Activated T-cell treated with anti-CD3 and anti-CD28 coated beads for 24 hours (primary cell): Measurements from ENCODE around the gene PGBD5.

Experiments
- DNase-seq: peaks from one replicate; pipeline ENCODE4 v3.0.0-alpha.2; 2020; ENCODE audit warnings: low read depth

The PGBD5 gene

GRCh38 chr1:230376296-230376695 is 49.8 kb downstream of the PGBD5 start:
- DNase-seq: no peak

GRCh38 chr1:230375780-230376179 is 50.4 kb downstream of the PGBD5 start:
- no peak for DNase-seq

GRCh38 chr1:230375147-230375546 is 51.0 kb downstream of the PGBD5 start:
- DNase-seq: no peak

- DNase-seq: no peak
These were observed 54.0 kb downstream of the PGBD5 start for GRCh38 chr1:230371923-230372703.

- no peak for DNase-seq
These were observed 56.0 kb downstream of the PGBD5 start for GRCh38 chr1:230370109-230370508.

GRCh38 chr1:230368871-230369270 is 57.3 kb downstream of the PGBD5 start:
- DNase-seq: no peak

GRCh38 chr1:230368363-230368762 is 57.8 kb downstream of the PGBD5 start:
- no peak for DNase-seq

GRCh38 chr1:230366504-230366915 is 59.6 kb downstream of the PGBD5 start:
- no peak for DNase-seq

GRCh38 chr1:230365723-230366307 is 60.3 kb downstream of the PGBD5 start:
- DNase-seq: no peak

- no peak for DNase-seq
These were observed 63.2 kb downstream of the PGBD5 start for GRCh38 chr1:230362949-230363348.

- no peak for DNase-seq
These were observed 64.2 kb downstream of the PGBD5 start for GRCh38 chr1:230361941-230362340.

- DNase-seq: no peak
These were observed 66.0 kb downstream of the PGBD5 start for GRCh38 chr1:230359992-230360668.

GRCh38 chr1:230356869-230357794 is 69.0 kb downstream of the PGBD5 start:
- DNase-seq: no peak

- no peak for DNase-seq
These were observed 69.9 kb downstream of the PGBD5 start for GRCh38 chr1:230356190-230356589.

GRCh38 chr1:230355594-230355993 is 70.5 kb downstream of the PGBD5 start:
- DNase-seq: no peak

- DNase-seq: no peak
These were observed 71.0 kb downstream of the PGBD5 start for GRCh38 chr1:230355128-230355527.

- DNase-seq: no peak
These were observed 72.1 kb downstream of the PGBD5 start for GRCh38 chr1:230354005-230354404.

GRCh38 chr1:230352537-230352936 is 73.6 kb downstream of the PGBD5 start:
- no peak for DNase-seq

GRCh38 chr1:230351983-230352382 is 74.1 kb downstream of the PGBD5 start:
- no peak for DNase-seq

GRCh38 chr1:230351514-230351913 is 74.6 kb downstream of the PGBD5 start:
- DNase-seq: no peak

- DNase-seq: no peak
These were observed 75.8 kb downstream of the PGBD5 start for GRCh38 chr1:230350208-230350921.

GRCh38 chr1:230349020-230349393 is 77.1 kb downstream of the PGBD5 start:
- DNase-seq: no peak
